NCI-H2029 treated with DMSO at 0.1 percent for 48 hours (cell line): Measurements from ENCODE around the gene TOMM34.
A peak's percentile ranks its signal among the peaks of the same experiment; 100 is the strongest.

Experiments
- DNase-seq: peaks from one replicate; lab custom pipeline; 2025; lab: John Stamatoyannopoulos, UW

TOMM34 gene

GRCh38 chr20:44960103-44960852 is at the start of gene TOMM34:
TOMM34 (minus strand) TSS chr20:44960397; CDS start chr20:44960333, 64 bp downstream.
- peak; percentile 73 for DNase-seq

- no peak for DNase-seq
Observed at GRCh38 chr20:45008521-45009049, 48.4 kb upstream of the TOMM34 start.

- no peak for DNase-seq
Observed at GRCh38 chr20:44997668-44998067, 37.5 kb upstream of the TOMM34 start.

GRCh38 chr20:44997171-44997570 is 37.0 kb upstream of the TOMM34 start:
- DNase-seq, result no peak

- DNase-seq, result no peak
Observed at GRCh38 chr20:44993343-44993742, 33.1 kb upstream of the TOMM34 start.

- DNase-seq, result no peak
Observed at GRCh38 chr20:44990957-44991356, 30.8 kb upstream of the TOMM34 start.

GRCh38 chr20:44990425-44990824 is 30.2 kb upstream of the TOMM34 start:
- DNase-seq, result no peak

GRCh38 chr20:44988631-44989171 is 28.5 kb upstream of the TOMM34 start:
- DNase-seq, result no peak

- DNase-seq, result no peak
Observed at GRCh38 chr20:44983093-44983674, 23.0 kb upstream of the TOMM34 start.

GRCh38 chr20:44981736-44982406 is 21.7 kb upstream of the TOMM34 start:
- DNase-seq, result no peak

GRCh38 chr20:44979090-44979621 is 19.0 kb upstream of the TOMM34 start:
- DNase-seq, result no peak

GRCh38 chr20:44976698-44977097 is 16.5 kb upstream of the TOMM34 start:
- DNase-seq, result no peak

GRCh38 chr20:44973053-44973452 is 12.9 kb upstream of the TOMM34 start:
- no peak for DNase-seq

GRCh38 chr20:44970243-44970757 is 10.1 kb upstream of the TOMM34 start:
- DNase-seq, result no peak

GRCh38 chr20:44969300-44969894 is 9.2 kb upstream of the TOMM34 start:
- no peak for DNase-seq

- DNase-seq, result no peak
Observed at GRCh38 chr20:44967207-44967807, 7.1 kb upstream of the TOMM34 start.

GRCh38 chr20:44966030-44966961 is 6.1 kb upstream of the TOMM34 start, which contains the start of gene STK4:
STK4 (plus strand) TSS chr20:44966512; CDS start chr20:44966569, 57 bp downstream.
- peak; percentile 74 for DNase-seq

- no peak for DNase-seq
Observed at GRCh38 chr20:44965651-44966029, 5.4 kb upstream of the TOMM34 start.

GRCh38 chr20:44963325-44964215 is 3.4 kb upstream of the TOMM34 start:
- no peak for DNase-seq
